DOHH2 (cell line): ENCODE data around the gene ZNF865.

Experiments used
- EZH2phosphoT487 ChIP-seq: fragments of 200-600 bp; sonication (generic); IDR thresholded peaks from 2 replicates; pipeline ENCODE4 v1.6.1; 2017; ENCODE audit warnings: borderline replicate concordance, mild to moderate bottlenecking, antibody characterized with exemption, low read length, moderate library complexity, mixed read lengths
- TF ChIP-seq, protein P1 (sequence below): fragments of 200-600 bp; sonication (generic); IDR thresholded peaks from one replicate; pipeline ENCODE4 v1.5.1; 2014; ENCODE audit warnings: antibody characterized with exemption, mild to moderate bottlenecking, low read depth, low read length; ENCODE audit not compliant: poor library complexity, severe bottlenecking

GRCh38 chr19:55605637-55606470, at the start of gene ZNF865:
- TF ChIP-seq, protein P1, sequence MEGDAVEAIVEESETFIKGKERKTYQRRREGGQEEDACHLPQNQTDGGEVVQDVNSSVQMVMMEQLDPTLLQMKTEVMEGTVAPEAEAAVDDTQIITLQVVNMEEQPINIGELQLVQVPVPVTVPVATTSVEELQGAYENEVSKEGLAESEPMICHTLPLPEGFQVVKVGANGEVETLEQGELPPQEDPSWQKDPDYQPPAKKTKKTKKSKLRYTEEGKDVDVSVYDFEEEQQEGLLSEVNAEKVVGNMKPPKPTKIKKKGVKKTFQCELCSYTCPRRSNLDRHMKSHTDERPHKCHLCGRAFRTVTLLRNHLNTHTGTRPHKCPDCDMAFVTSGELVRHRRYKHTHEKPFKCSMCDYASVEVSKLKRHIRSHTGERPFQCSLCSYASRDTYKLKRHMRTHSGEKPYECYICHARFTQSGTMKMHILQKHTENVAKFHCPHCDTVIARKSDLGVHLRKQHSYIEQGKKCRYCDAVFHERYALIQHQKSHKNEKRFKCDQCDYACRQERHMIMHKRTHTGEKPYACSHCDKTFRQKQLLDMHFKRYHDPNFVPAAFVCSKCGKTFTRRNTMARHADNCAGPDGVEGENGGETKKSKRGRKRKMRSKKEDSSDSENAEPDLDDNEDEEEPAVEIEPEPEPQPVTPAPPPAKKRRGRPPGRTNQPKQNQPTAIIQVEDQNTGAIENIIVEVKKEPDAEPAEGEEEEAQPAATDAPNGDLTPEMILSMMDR: peak; percentile 86
- TF ChIP-seq EZH2phosphoT487: no peak
